Osteocyte (in vitro differentiated cells): ENCODE measurements around the gene CRHR2. TPM values are rescaled to one million over a fixed set of nuclear protein-coding genes. Genes with fewer than 3 reads are reported as not detected.
"Not testable (repeated sequence)": the region's sequence is repeated elsewhere in the genome, so short reads cannot be mapped to it uniquely, and the experiment has no call there.

ENCODE experiments used
- DNase-seq: peaks from one replicate; pipeline ENCODE4 v3.0.0; 2021; ENCODE audit warnings: mixed read lengths; ENCODE audit not compliant: unreplicated experiment; ENCODE audit errors: extremely low spot score
- H3K27ac Mint-ChIP-seq: one replicate; pipeline ENCODE4 v1.8.0; 2021; ENCODE audit warnings: mild to moderate bottlenecking, mixed read lengths; ENCODE audit not compliant: unreplicated experiment
- H3K27me3 Mint-ChIP-seq: one replicate; pipeline ENCODE4 v1.8.0; 2021; ENCODE audit warnings: mixed read lengths; ENCODE audit not compliant: unreplicated experiment
- H3K36me3 Mint-ChIP-seq: one replicate; pipeline ENCODE4 v1.8.0; 2021; ENCODE audit warnings: mixed read lengths; ENCODE audit not compliant: unreplicated experiment
- H3K4me1 Mint-ChIP-seq: one replicate; pipeline ENCODE4 v1.8.0; 2021; ENCODE audit warnings: mixed read lengths; ENCODE audit not compliant: unreplicated experiment
- H3K4me3 Mint-ChIP-seq: one replicate; pipeline ENCODE4 v1.8.0; 2021; ENCODE audit warnings: mild to moderate bottlenecking, moderate library complexity, mixed read lengths; ENCODE audit not compliant: unreplicated experiment
- H3K9me3 Mint-ChIP-seq: one replicate; pipeline ENCODE4 v1.8.0; 2021; ENCODE audit warnings: mixed read lengths; ENCODE audit not compliant: unreplicated experiment
- CTCF ChIP-seq: fragments of 200-600 bp; sonication (generic); IDR thresholded peaks from 2 replicates; pipeline ENCODE4 v1.5.0; 2021; ENCODE audit warnings: antibody characterized with exemption, mild to moderate bottlenecking, moderate library complexity
- total RNA-seq: library from RNA; stranded (reverse); gene quantifications from 2 replicates; pipeline ENCODE4 v1.2.1, GENCODE V29; 2021

CRHR2 gene
- total RNA-seq, 1 donor from 2014 or later, result not detected

- no peaks in the 10 kb centered on the region for H3K4me1 Mint-ChIP-seq
- no peak overlapping the region for H3K4me3 Mint-ChIP-seq
- H3K27ac Mint-ChIP-seq, result no peak overlapping the region
- H3K27me3 Mint-ChIP-seq, result peaks cover 31% of the 10 kb centered on the region
- no peak for DNase-seq
- H3K9me3 Mint-ChIP-seq, result peaks cover 18% of the 10 kb centered on the region
- H3K36me3 Mint-ChIP-seq, result no peaks in the 10 kb centered on the region
- TF ChIP-seq CTCF, result no peak
Measured at GRCh38 chr7:30722187-30722586, 39.9 kb upstream of the CRHR2 start.

- Mint-ChIP-seq H3K27ac (no peak overlapping the region), H3K36me3 (no peaks in the 10 kb centered on the region)
Measured at GRCh38 chr7:30721211-30721610, 39.0 kb upstream of the CRHR2 start.

GRCh38 chr7:30719434-30719833 is 37.2 kb upstream of the CRHR2 start:
- not testable (repeated sequence) for DNase-seq, H3K36me3 Mint-ChIP-seq, H3K4me1 Mint-ChIP-seq, H3K27ac Mint-ChIP-seq, H3K4me3 Mint-ChIP-seq
- Mint-ChIP-seq H3K27me3 (peaks cover 30% of the 10 kb centered on the region), H3K9me3 (peaks cover 23% of the 10 kb centered on the region)

More at GRCh38 chr7:30721211-30721610, 39.0 kb upstream of the CRHR2 start:
- Mint-ChIP-seq H3K4me1 (no peaks in the 10 kb centered on the region), H3K4me3 (no peak overlapping the region), H3K9me3 (peaks cover 23% of the 10 kb centered on the region), H3K27me3 (peaks cover 31% of the 10 kb centered on the region)
- TF ChIP-seq CTCF, result no peak
- no peak for DNase-seq

GRCh38 chr7:30717181-30717580 is 34.9 kb upstream of the CRHR2 start:
- H3K9me3 Mint-ChIP-seq, result peaks cover 23% of the 10 kb centered on the region
- H3K27me3 Mint-ChIP-seq, result peaks cover 36% of the 10 kb centered on the region
- no peak for TF ChIP-seq CTCF
- H3K27ac Mint-ChIP-seq, result no peak overlapping the region
- no peak for DNase-seq
- H3K4me3 Mint-ChIP-seq, result no peak overlapping the region
- H3K4me1 Mint-ChIP-seq, result no peaks in the 10 kb centered on the region
- H3K36me3 Mint-ChIP-seq, result no peaks in the 10 kb centered on the region

- H3K36me3 Mint-ChIP-seq, result no peaks in the 10 kb centered on the region
- H3K27me3 Mint-ChIP-seq, result peaks cover 45% of the 10 kb centered on the region
- peaks cover 19% of the 10 kb centered on the region for H3K9me3 Mint-ChIP-seq
- TF ChIP-seq CTCF, result no peak
- DNase-seq, result no peak
- no peak overlapping the region for H3K27ac Mint-ChIP-seq
- no peaks in the 10 kb centered on the region for H3K4me1 Mint-ChIP-seq
- H3K4me3 Mint-ChIP-seq, result no peak overlapping the region
Measured at GRCh38 chr7:30714129-30714528, 31.9 kb upstream of the CRHR2 start.

- peaks cover 45% of the 10 kb centered on the region for H3K27me3 Mint-ChIP-seq
- no peaks in the 10 kb centered on the region for H3K36me3 Mint-ChIP-seq
- H3K4me3 Mint-ChIP-seq, result no peak overlapping the region
- H3K27ac Mint-ChIP-seq, result no peak overlapping the region
- no peak for DNase-seq
- peaks cover 14% of the 10 kb centered on the region for H3K9me3 Mint-ChIP-seq
- H3K4me1 Mint-ChIP-seq, result no peaks in the 10 kb centered on the region
- TF ChIP-seq CTCF, result no peak
Measured at GRCh38 chr7:30713392-30713791, 31.1 kb upstream of the CRHR2 start.
